CD4-positive, alpha-beta T cell (primary cell): ENCODE results near the gene DNAH2. TPM values are rescaled to one million over a fixed set of nuclear protein-coding genes. Genes with fewer than 3 reads are reported as not detected.

ENCODE experiments used
- ATAC-seq: fragments of 200-7000 bp; cut with Tn5 transposase; one replicate; pipeline ENCODE4 v1.10.0; 2022; ENCODE audit warnings: mild to moderate bottlenecking; ENCODE audit not compliant: poor library complexity
- CTCF ChIA-PET: fragments of 350-600 bp; sonication (Branson Sonifier 250); formaldehyde crosslinking; loops from one replicate; lab custom pipeline; 2021; ENCODE audit warnings: antibody characterized with exemption, inconsistent platforms; lab: Charles Lee
- POLR2A ChIA-PET: fragments of 350-600 bp; sonication (Branson Sonifier 250); formaldehyde crosslinking; loops from one replicate; lab custom pipeline; 2021; ENCODE audit warnings: antibody characterized with exemption, inconsistent platforms; lab: Charles Lee
- DNase-seq, 14 experiments: peaks; one replicate each; pipeline ENCODE4 v3.0.0-alpha.2; 2013 to 2020; ENCODE audit warnings: mixed read lengths in 2 of 14
- H3K27ac ChIP-seq, 2 donors: one replicate each; pipeline versions ENCODE4 v1.5.1 to v1.7.0; 2013; ENCODE audit warnings: low read length in 2 of 2, low read depth in 1 of 2, mild to moderate bottlenecking in 1 of 2
- H3K27me3 ChIP-seq, 2 experiments: 1 replicate in 1 of 2; 2 replicates in 1 of 2; pipeline versions ENCODE4 v1.6.1 to v1.7.0; 2013; ENCODE audit warnings: low read length in 2 of 2, control low read depth in 1 of 2, mild to moderate bottlenecking in 1 of 2, moderate library complexity in 1 of 2; ENCODE audit not compliant: insufficient read depth in 2 of 2, control insufficient read depth in 1 of 2
- H3K36me3 ChIP-seq: one replicate; pipeline ENCODE4 v1.6.1; 2013; ENCODE audit warnings: low read length, control low read depth; ENCODE audit not compliant: insufficient read depth
- H3K4me1 ChIP-seq: one replicate; pipeline ENCODE4 v1.6.1; 2013; ENCODE audit warnings: low read length, control low read depth; ENCODE audit not compliant: insufficient read depth
- H3K4me3 ChIP-seq: one replicate; pipeline ENCODE4 v1.5.1; 2013; ENCODE audit warnings: mild to moderate bottlenecking, low read length, moderate library complexity
- H3K9me3 ChIP-seq, 2 experiments: 1 replicate in 1 of 2; 2 replicates in 1 of 2; pipeline versions ENCODE4 v1.6.1 to v1.7.0; 2013; ENCODE audit warnings: low read length in 2 of 2, mild to moderate bottlenecking in 2 of 2, control low read depth in 1 of 2, moderate library complexity in 1 of 2; ENCODE audit not compliant: control insufficient read depth in 1 of 2, insufficient read depth in 1 of 2
- H3K27ac Mint-ChIP-seq: one replicate; pipeline ENCODE4 v1.8.0; 2020; ENCODE audit warnings: mixed read lengths
- H3K27me3 Mint-ChIP-seq: one replicate; pipeline ENCODE4 v1.8.0; 2021; ENCODE audit warnings: mixed read lengths
- H3K36me3 Mint-ChIP-seq: one replicate; pipeline ENCODE4 v1.8.0; 2021; ENCODE audit warnings: low read depth, mixed read lengths
- H3K4me1 Mint-ChIP-seq: one replicate; pipeline ENCODE4 v1.8.0; 2021; ENCODE audit warnings: low read depth, mixed read lengths
- H3K4me3 Mint-ChIP-seq: one replicate; pipeline ENCODE4 v1.8.0; 2020; ENCODE audit warnings: mild to moderate bottlenecking, mixed read lengths
- H3K9me3 Mint-ChIP-seq: one replicate; pipeline ENCODE4 v1.8.0; 2020; ENCODE audit warnings: mixed read lengths
- CTCF ChIP-seq: fragments of 200-600 bp; IDR thresholded peaks from one replicate; pipeline ENCODE4 v1.8.0; 2022; ENCODE audit warnings: antibody characterized with exemption, mild to moderate bottlenecking
- intact Hi-C, 2 experiments: fragments of 100-400 bp; cut with DNase I in 1 of 2; cut with micrococcal nuclease in 1 of 2; formaldehyde crosslinking; loops; one replicate each; pipeline versions ENCODE4 v1.15.1 to v1.9.0; 2023 to 2025; cut with DNase I, micrococcal nuclease
- total RNA-seq, 174 experiments: library from RNA in 2 of 174; stranded (reverse) in 2 of 174; gene quantifications; one replicate each; pipeline ENCODE4 v1.2.3 and lab custom pipeline; 2021 to 2026

Gene DNAH2
- total RNA-seq, 2 experiments from 2014 or later = not detected

GRCh38 chr17:7878234-7878633, 160.7 kb downstream of the DNAH2 start:
- no peak for DNase-seq
- no peaks in the 10 kb centered on the region for H3K27me3 Mint-ChIP-seq
- Histone ChIP-seq H3K27ac (no peak overlapping the region), H3K27me3 (no peaks in the 10 kb centered on the region), H3K9me3 (no peaks in the 10 kb centered on the region), H3K4me3 (no peak overlapping the region), H3K4me1 (peaks cover 33% of the 10 kb centered on the region), H3K36me3 (peaks cover 26% of the 10 kb centered on the region)
- intact Hi-C loops = no loop called here
- no peak overlapping the region for H3K27ac Mint-ChIP-seq
- no peaks in the 10 kb centered on the region for H3K9me3 Mint-ChIP-seq
- POLR2A ChIA-PET = interaction anchor here (1.2 kb wide), 1 partner anchor 9 kb away, joined by 3 read pairs; no protein-coding TSS in a partner anchor
- H3K4me1 Mint-ChIP-seq = peaks cover 9% of the 10 kb centered on the region
- no peak for TF ChIP-seq CTCF
- peaks cover 23% of the 10 kb centered on the region for H3K36me3 Mint-ChIP-seq
- H3K4me3 Mint-ChIP-seq = no peak overlapping the region
- CTCF ChIA-PET = interaction anchor here (0.9 to 1.6 kb wide), 2 partner anchors 11 to 35 kb away, joined by 3 to 4 read pairs; no protein-coding TSS in a partner anchor
- ATAC-seq = no peak

- Mint-ChIP-seq H3K27ac (no peak overlapping the region), H3K27me3 (no peaks in the 10 kb centered on the region), H3K9me3 (no peaks in the 10 kb centered on the region), H3K4me1 (peaks cover 4% of the 10 kb centered on the region), H3K4me3 (no peak overlapping the region), H3K36me3 (peaks cover 14% of the 10 kb centered on the region)
- H3K4me3 ChIP-seq = no peak overlapping the region
- no peaks in the 10 kb centered on the region for H3K27me3 ChIP-seq
- TF ChIP-seq CTCF = no peak
- intact Hi-C loops = no loop called here
- DNase-seq (no peak), ATAC-seq (no peak)
- peak overlapping the region; percentile 13 to 41 for H3K27ac ChIP-seq
- ChIA-PET CTCF (no interaction called here), POLR2A (no interaction called here)
- no peaks in the 10 kb centered on the region for H3K9me3 ChIP-seq
- H3K36me3 ChIP-seq = peaks cover 21% of the 10 kb centered on the region
- H3K4me1 ChIP-seq = peaks cover 37% of the 10 kb centered on the region
These were observed 162.7 kb downstream of the DNAH2 start for GRCh38 chr17:7880076-7880868.

- POLR2A ChIA-PET = no interaction called here
- H3K4me3 ChIP-seq = peak overlapping the region; percentile 3
- H3K4me1 ChIP-seq = peaks cover 47% of the 10 kb centered on the region
- H3K36me3 ChIP-seq = peaks cover 21% of the 10 kb centered on the region
- no peak overlapping the region for H3K4me3 Mint-ChIP-seq
- H3K9me3 Mint-ChIP-seq = no peaks in the 10 kb centered on the region
- no peak for TF ChIP-seq CTCF
- H3K27ac Mint-ChIP-seq = no peak overlapping the region
- H3K27me3 Mint-ChIP-seq = no peaks in the 10 kb centered on the region
- no peaks in the 10 kb centered on the region for H3K27me3 ChIP-seq
- intact Hi-C loops = no loop called here
- no peak for ATAC-seq
- peaks cover 4% of the 10 kb centered on the region for H3K36me3 Mint-ChIP-seq
- CTCF ChIA-PET = no interaction called here
- DNase-seq = peak in 2 of 14 experiments; percentile 19 to 46
- H3K27ac ChIP-seq = peak overlapping the region in 1 of 2 donors; percentile 41
- H3K4me1 Mint-ChIP-seq = peaks cover 5% of the 10 kb centered on the region
- no peaks in the 10 kb centered on the region for H3K9me3 ChIP-seq
These were observed 163.9 kb downstream of the DNAH2 start for GRCh38 chr17:7881276-7882054.
